Heart right ventricle (tissue), 16 donors: ENCODE measurements around the gene SLC44A5. TPM values are rescaled to one million over a fixed set of nuclear protein-coding genes. Genes with fewer than 3 reads are reported as not detected.

Source experiments
- ATAC-seq, 8 donors: fragments of 200-7000 bp; cut with Tn5 transposase; one replicate each; pipeline ENCODE4 v1.9.1; 2020; ENCODE audit warnings: mild to moderate bottlenecking in 8 of 8, moderate library complexity in 8 of 8, moderate number of reproducible peaks in 1 of 8
- DNase-seq, 2 donors: peaks; one replicate each; pipeline ENCODE4 v3.0.0-alpha.2; 2020
- H3K27ac ChIP-seq, 10 donors: fragments of 200-600 bp; sonication (generic) in 2 of 10; one replicate each; pipeline versions ENCODE4 v1.5.0 to v1.8.0; 2020 to 2022; ENCODE audit warnings: mild to moderate bottlenecking in 3 of 10
- H3K27me3 ChIP-seq, 7 donors: fragments of 200-600 bp; one replicate each; pipeline ENCODE4 v1.8.0; 2021 to 2022; ENCODE audit warnings: mild to moderate bottlenecking in 2 of 7
- H3K36me3 ChIP-seq, 9 donors: fragments of 200-600 bp; sonication (generic) in 1 of 9; one replicate each; pipeline versions ENCODE4 v1.5.0 to v1.8.0; 2020 to 2022; ENCODE audit warnings: mild to moderate bottlenecking in 2 of 9
- H3K4me1 ChIP-seq, 9 donors: fragments of 200-600 bp; sonication (generic) in 1 of 9; one replicate each; pipeline versions ENCODE4 v1.5.0 to v1.8.0; 2020 to 2022; ENCODE audit warnings: mild to moderate bottlenecking in 4 of 9
- H3K4me3 ChIP-seq, 10 donors: fragments of 200-600 bp; sonication (generic) in 2 of 10; one replicate each; pipeline versions ENCODE4 v1.5.0 to v1.8.0; 2020 to 2022; ENCODE audit warnings: mild to moderate bottlenecking in 7 of 10, moderate library complexity in 2 of 10
- H3K9me3 ChIP-seq, 11 donors: fragments of 200-600 bp in 10 of 11; sonication (generic) in 2 of 11; one replicate each; pipeline versions ENCODE4 v1.5.0 to v1.8.0; 2013 to 2022; ENCODE audit warnings: mild to moderate bottlenecking in 2 of 11, control low read depth in 1 of 11, moderate library complexity in 1 of 11
- WGBS, 2 donors: extraction: QIAGEN DNeasy Blood & Tissue Kit; methylation state at CpG; one replicate each; pipeline ENCODE4 v1.1.7; 2013; ENCODE audit warnings: inconsistent platforms in 1 of 2; 5-methylcytosine and 5-hydroxymethylcytosine counted together
- intact Hi-C, 10 donors: fragments of 100-400 bp; cut with DNase I; formaldehyde crosslinking; loops; one replicate each; pipeline versions ENCODE4 v1.11.1 to v1.14.2; 2022
- polyA plus RNA-seq, 2 donors: library from polyadenylated mRNA; stranded (reverse); fragments of 200-250 nt; gene quantifications; one replicate each; pipeline ENCODE4 v1.2.3, GENCODE V29; 2013
- total RNA-seq, 10 donors: library from RNA; stranded (reverse); fragmentation: NEBNext Ultra II Directional in 3 of 10; extraction: Animal tissue kit (Norgen Biotek cat#: 25700) in 3 of 10; gene quantifications; one replicate each; pipeline versions ENCODE4 v1.2.1 to v1.2.4, GENCODE V29; 2021 to 2023
- TF ChIP-seq, protein P1 (sequence below), 9 donors: fragments of 200-600 bp; sonication (generic) in 2 of 9; IDR thresholded peaks; one replicate each; pipeline versions ENCODE4 v1.5.0 to v1.8.0; 2021 to 2022; ENCODE audit warnings: antibody characterized with exemption in 9 of 9, mild to moderate bottlenecking in 5 of 9, moderate library complexity in 1 of 9
- donor health status: Arrhythmogenic right ventricular cardiomyopathy.
- donor health status: ischemic (EF 13 %, LVEDD 7.1; RV severe dilation, severe dysfunction).
- donor health status: healthy with polysubstance abuse.
- donor health status: DM: no; HTN: yes; CAD: no.
- donor health status: DM: no; HTN: no; CAD: no.
- donor health status: ischemic (EF 25% LVEDD 6.9; RV normal size, moderate dysfunction).
- donor health status: ischemic (EF 25% LVEDD 5.7; RV mildly dilated, moderate dysfunction).
- donor health status: healthy.
- donor health status: DM: yes; HTN: yes; CAD: no.
- donor health status: Ischemic cardiomyopathy.
- donor health status: ischemic (EF 35%, LVEDD 5.7; RV mildly dilated, moderate dysfunction).
- donor health status: nonischemic (EF 11% LVEDD 7.7; RV severe dilation, severe dysfunction).
- donor health status: DM: yes; HTN: yes; CAD: no.
- donor health status: PGD.
- donor health status: ischemic (EF 29% LVEDD 5.4; RV normal size, mild dysfunction).
- donor health status: nonischemic (EF 23%, LVEDD 6.1; RV moderate dilation, normal function).

Gene SLC44A5
- total and polyA plus RNA-seq, 12 donors = 0.10 to 4.8 (median 1.5) TPM

DNA sequence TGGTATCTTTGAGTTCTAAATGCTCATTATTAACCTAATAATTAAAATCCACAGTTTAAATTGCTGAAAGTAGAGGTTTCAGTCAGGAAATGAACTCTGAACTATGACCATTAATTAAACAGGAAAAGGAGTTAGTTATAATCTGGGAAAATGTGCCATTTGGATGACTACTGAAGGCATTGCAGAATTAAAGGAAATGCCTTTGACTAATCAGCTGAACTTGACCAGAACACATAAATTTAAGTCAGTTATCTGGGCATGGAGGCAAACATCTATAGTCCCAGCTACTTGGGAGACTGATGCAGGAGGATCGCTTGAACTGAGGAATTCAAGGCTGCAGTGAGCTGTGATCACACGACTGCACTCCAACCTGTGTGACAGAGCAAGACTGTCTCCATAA lies 31.9 kb downstream of the SLC44A5 start:
- intact Hi-C loops = no loop called here
- H3K4me1 ChIP-seq = no peaks in the 10 kb centered on the region
- TF ChIP-seq, protein P1, sequence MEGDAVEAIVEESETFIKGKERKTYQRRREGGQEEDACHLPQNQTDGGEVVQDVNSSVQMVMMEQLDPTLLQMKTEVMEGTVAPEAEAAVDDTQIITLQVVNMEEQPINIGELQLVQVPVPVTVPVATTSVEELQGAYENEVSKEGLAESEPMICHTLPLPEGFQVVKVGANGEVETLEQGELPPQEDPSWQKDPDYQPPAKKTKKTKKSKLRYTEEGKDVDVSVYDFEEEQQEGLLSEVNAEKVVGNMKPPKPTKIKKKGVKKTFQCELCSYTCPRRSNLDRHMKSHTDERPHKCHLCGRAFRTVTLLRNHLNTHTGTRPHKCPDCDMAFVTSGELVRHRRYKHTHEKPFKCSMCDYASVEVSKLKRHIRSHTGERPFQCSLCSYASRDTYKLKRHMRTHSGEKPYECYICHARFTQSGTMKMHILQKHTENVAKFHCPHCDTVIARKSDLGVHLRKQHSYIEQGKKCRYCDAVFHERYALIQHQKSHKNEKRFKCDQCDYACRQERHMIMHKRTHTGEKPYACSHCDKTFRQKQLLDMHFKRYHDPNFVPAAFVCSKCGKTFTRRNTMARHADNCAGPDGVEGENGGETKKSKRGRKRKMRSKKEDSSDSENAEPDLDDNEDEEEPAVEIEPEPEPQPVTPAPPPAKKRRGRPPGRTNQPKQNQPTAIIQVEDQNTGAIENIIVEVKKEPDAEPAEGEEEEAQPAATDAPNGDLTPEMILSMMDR (IDR thresholded peaks at IDR 0.05) = no peak
- H3K36me3 ChIP-seq = no peaks in the 10 kb centered on the region
- DNase-seq = no peak
- no peak for ATAC-seq
- WGBS, 2 donors = 39 to 44% methylated on average over 2 of the region's 2 CpGs
- no peak overlapping the region for H3K27ac ChIP-seq
- no peak overlapping the region for H3K4me3 ChIP-seq
- no peaks in the 10 kb centered on the region for H3K9me3 ChIP-seq
- no peaks in the 10 kb centered on the region for H3K27me3 ChIP-seq

DNA sequence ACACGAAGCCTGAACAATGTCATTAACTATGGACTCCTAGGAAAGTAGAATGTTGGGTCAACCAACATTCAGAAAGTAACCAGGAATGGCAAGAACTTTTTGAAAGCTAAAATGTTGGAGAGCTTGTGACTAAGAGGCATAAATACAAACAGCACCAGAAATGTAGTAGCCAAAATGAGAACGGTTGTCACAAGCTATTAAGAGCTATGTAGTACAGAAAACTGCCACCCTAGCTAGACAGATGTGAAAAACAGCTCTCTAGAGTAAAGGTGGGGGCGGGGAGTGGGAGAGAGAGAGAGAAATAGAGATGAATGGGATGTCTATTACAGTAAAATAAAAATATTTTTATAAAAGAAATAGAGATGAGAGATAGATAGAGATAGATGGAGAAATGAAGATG lies 35.1 kb downstream of the SLC44A5 start:
- TF ChIP-seq, protein P1 (IDR thresholded peaks at IDR 0.05) = no peak
- H3K27me3 ChIP-seq = no peaks in the 10 kb centered on the region
- ATAC-seq (no peak), DNase-seq (no peak)
- no peaks in the 10 kb centered on the region for H3K36me3 ChIP-seq
- 77 to 82% methylated on average over 3 of the region's 3 CpGs for WGBS, 2 donors
- H3K9me3 ChIP-seq = no peaks in the 10 kb centered on the region
- H3K4me1 ChIP-seq = no peaks in the 10 kb centered on the region
- H3K27ac ChIP-seq = no peak overlapping the region
- intact Hi-C loops = no loop called here
- no peak overlapping the region for H3K4me3 ChIP-seq

DNA sequence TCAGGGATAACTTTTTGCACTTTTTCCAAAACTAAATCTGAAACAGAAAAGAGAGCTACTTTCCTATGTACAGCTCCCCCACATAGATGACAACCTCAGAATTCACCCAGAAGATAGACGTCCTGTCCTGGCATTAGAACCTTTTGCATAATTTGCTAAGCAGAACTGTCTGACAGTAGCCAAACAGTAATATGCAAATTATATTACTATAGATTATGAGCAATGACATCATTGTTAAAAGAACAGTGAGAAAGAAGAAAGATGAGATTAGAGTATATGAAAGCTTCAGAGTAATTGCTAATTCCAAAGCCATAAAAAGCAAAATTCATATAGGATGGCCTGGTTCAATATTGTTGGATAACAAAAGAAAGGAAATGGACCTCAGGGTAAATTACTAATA lies 43.7 kb downstream of the SLC44A5 start:
- no peak for ATAC-seq
- WGBS, 2 donors = 57 to 74% methylated on average over 1 of the region's 1 CpG
- no peaks in the 10 kb centered on the region for H3K27me3 ChIP-seq

DNA sequence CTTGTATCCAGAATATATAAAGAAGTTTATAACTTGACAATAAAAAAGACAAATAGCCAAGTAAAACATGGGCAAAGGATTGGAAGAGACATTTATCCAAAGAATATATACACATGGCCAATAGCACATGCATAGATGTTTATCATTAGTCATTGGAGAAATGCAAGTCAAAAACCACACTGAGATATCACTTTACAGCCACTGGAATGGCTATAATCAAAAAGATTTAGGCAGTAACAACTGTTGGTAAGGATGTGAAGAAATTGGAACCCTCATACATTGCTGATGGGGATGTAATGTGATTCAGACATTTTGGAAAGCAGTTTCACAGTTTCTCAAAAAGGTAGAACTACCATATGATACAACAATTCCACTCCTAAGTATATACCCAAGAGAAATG lies 51.1 kb downstream of the SLC44A5 start:
- intact Hi-C loops = no loop called here
- Histone ChIP-seq H3K4me1 (no peaks in the 10 kb centered on the region), H3K4me3 (no peak overlapping the region), H3K27ac (no peak overlapping the region), H3K36me3 (no peaks in the 10 kb centered on the region), H3K27me3 (no peaks in the 10 kb centered on the region), H3K9me3 (no peaks in the 10 kb centered on the region)
- ATAC-seq = no peak
- DNase-seq = no peak
- TF ChIP-seq, protein P1 (IDR thresholded peaks at IDR 0.05) = no peak

More for the DNA sequence above, 43.7 kb downstream of the SLC44A5 start:
- Histone ChIP-seq H3K9me3 (no peaks in the 10 kb centered on the region), H3K4me1 (no peaks in the 10 kb centered on the region), H3K36me3 (no peaks in the 10 kb centered on the region), H3K4me3 (no peak overlapping the region), H3K27ac (no peak overlapping the region)
- DNase-seq = no peak
- intact Hi-C loops = no loop called here
- TF ChIP-seq, protein P1 (IDR thresholded peaks at IDR 0.05) = no peak

DNA sequence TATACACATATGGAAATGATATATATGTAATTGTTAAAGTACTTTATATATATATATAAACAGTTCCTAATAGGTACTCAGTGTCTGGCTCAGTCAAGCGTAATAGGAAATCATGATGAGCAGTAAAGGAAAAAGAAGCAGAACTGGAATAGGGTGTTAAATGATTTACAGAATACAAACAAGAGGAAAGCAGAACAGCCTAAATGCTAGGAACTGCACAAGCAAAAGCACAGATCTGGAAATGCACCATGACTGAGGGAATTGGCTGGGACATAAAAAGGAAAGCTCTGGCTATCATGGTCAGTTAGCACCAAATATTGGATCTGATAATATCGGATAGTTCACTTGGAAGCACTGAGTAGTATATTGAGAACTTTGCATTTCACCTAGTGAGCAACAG lies 51.8 kb downstream of the SLC44A5 start:
- H3K4me3 ChIP-seq = no peak overlapping the region
- intact Hi-C loops = no loop called here
- ATAC-seq (no peak), DNase-seq (no peak)
- H3K27ac ChIP-seq = no peak overlapping the region
- 63 to 94% methylated on average over 2 of the region's 2 CpGs for WGBS, 2 donors
- H3K27me3 ChIP-seq = no peaks in the 10 kb centered on the region
- H3K9me3 ChIP-seq = no peaks in the 10 kb centered on the region
- no peaks in the 10 kb centered on the region for H3K4me1 ChIP-seq
- TF ChIP-seq, protein P1 (IDR thresholded peaks at IDR 0.05) = no peak
- no peaks in the 10 kb centered on the region for H3K36me3 ChIP-seq
